HCT116 (cell line): ENCODE data around the gene TFCP2. TPM values are rescaled to one million over a fixed set of nuclear protein-coding genes. Genes with fewer than 3 reads are reported as not detected.

Experiments used
- ATAC-seq: fragments of 200-7000 bp; cut with Tn5 transposase; 2 replicates; pipeline ENCODE4 v1.9.1; 2020; ENCODE audit warnings: mild to moderate bottlenecking, moderate library complexity
- BruUV-seq: library from RNA; stranded (reverse); fragments of 400-500 nt; replicated peaks from 2 replicates; lab custom pipeline; 2021; lab: Mats Ljungman, UMichigan
- CTCF ChIA-PET: fragments of 300-600 bp; sonication (Branson Sonifier 250); formaldehyde crosslinking; loops from one replicate; lab custom pipeline; 2021; ENCODE audit warnings: antibody characterized with exemption; lab: Charles Lee
- POLR2A ChIA-PET: fragments of 300-600, 350-600 bp; sonication (Branson Sonifier 250); formaldehyde crosslinking; loops from one replicate; lab custom pipeline; 2021; ENCODE audit warnings: antibody characterized with exemption; lab: Charles Lee
- RAD21 ChIA-PET, 2 experiments: fragments of 300-600 bp; sonication (Branson Sonifier 250); formaldehyde crosslinking; loops; one replicate each; lab custom pipeline; 2023; ENCODE audit warnings: low total read pairs in 2 of 2; ENCODE audit not compliant: uncharacterized antibody in 2 of 2, unreplicated experiment in 2 of 2, low non-redundant PET in 1 of 2; lab: Charles Lee
- DNase-seq: peaks from one replicate; pipeline ENCODE4 v3.0.0-alpha.2; 2010; ENCODE audit warnings: low read depth, low spot score
- H2AFZ ChIP-seq: fragments of 200-600 bp; shearing (Covaris generic), sonication (generic); 2 replicates; pipeline ENCODE4 v1.6.1; 2017; ENCODE audit warnings: low read depth, mixed run types, mixed read lengths, antibody characterized with exemption, low read length; ENCODE audit not compliant: poor library complexity, severe bottlenecking
- H3K27ac ChIP-seq: 2 replicates; pipeline ENCODE4 v1.5.1; 2012; ENCODE audit warnings: low read depth, low read length
- H3K27me3 ChIP-seq: fragments of 200-600 bp; sonication (generic); 2 replicates; pipeline ENCODE4 v1.6.1; 2016; ENCODE audit warnings: mixed run types, low read length, mixed read lengths; ENCODE audit not compliant: insufficient read depth
- H3K36me3 ChIP-seq, 2 experiments: fragments of 200-500 bp in 1 of 2; fragments of 200-600 bp in 1 of 2; sonication (Bioruptor generic) in 1 of 2; sonication (generic) in 1 of 2; 2 replicates each; pipeline versions ENCODE4 v1.5.1 to v1.6.1; 2014 to 2016; ENCODE audit warnings: low read length in 2 of 2, inconsistent platforms in 1 of 2, mixed read lengths in 1 of 2, mixed run types in 1 of 2; ENCODE audit not compliant: insufficient read depth in 2 of 2, control insufficient read depth in 1 of 2
- H3K4me1 ChIP-seq, 2 experiments: fragments of 200-600 bp in 1 of 2; sonication (generic) in 1 of 2; 2 replicates each; pipeline versions ENCODE4 v1.5.1 to v1.6.1; 2012 to 2017; ENCODE audit warnings: low read length in 2 of 2, inconsistent platforms in 1 of 2, mild to moderate bottlenecking in 1 of 2, mixed read lengths in 1 of 2, mixed run types in 1 of 2, moderate library complexity in 1 of 2; ENCODE audit not compliant: insufficient read depth in 2 of 2, control insufficient read depth in 1 of 2
- H3K4me2 ChIP-seq: fragments of 200-600 bp; sonication (generic); 2 replicates; pipeline ENCODE4 v1.6.1; 2017; ENCODE audit warnings: mixed run types, low read length, mixed read lengths
- H3K4me3 ChIP-seq, 2 experiments: fragments of 200-600 bp in 1 of 2; sonication (generic) in 1 of 2; replicated peaks in 1 of 2; 2 replicates each; pipeline ENCODE4 v1.5.1; 2011 to 2016; ENCODE audit warnings: low read length in 2 of 2, control low read depth in 1 of 2, low read depth in 1 of 2, mild to moderate bottlenecking in 1 of 2, mixed read lengths in 1 of 2, mixed run types in 1 of 2
- H3K79me2 ChIP-seq: fragments of 200-600 bp; sonication (generic); 2 replicates; pipeline ENCODE4 v1.6.1; 2017; ENCODE audit warnings: mild to moderate bottlenecking, mixed run types, low read length, moderate library complexity, mixed read lengths; ENCODE audit not compliant: insufficient read depth
- H3K9ac ChIP-seq: fragments of 200-600 bp; sonication (generic); 2 replicates; pipeline ENCODE4 v1.6.1; 2016; ENCODE audit warnings: low read length, mixed read lengths
- H3K9me2 ChIP-seq: fragments of 200-600 bp; sonication (generic), shearing (Covaris generic); 2 replicates; pipeline ENCODE4 v1.6.1; 2017; ENCODE audit warnings: mixed run types, mild to moderate bottlenecking, moderate library complexity; ENCODE audit not compliant: insufficient read depth
- H3K9me3 ChIP-seq, 2 experiments: fragments of 200-500 bp in 1 of 2; fragments of 200-600 bp in 1 of 2; sonication (Bioruptor generic) in 1 of 2; sonication (generic) in 1 of 2; 2 replicates each; pipeline ENCODE4 v1.6.1; 2014 to 2017; ENCODE audit warnings: low read length in 2 of 2, mixed read lengths in 2 of 2, inconsistent platforms in 1 of 2, low read depth in 1 of 2, mild to moderate bottlenecking in 1 of 2, mixed run types in 1 of 2, moderate library complexity in 1 of 2; ENCODE audit not compliant: control insufficient read depth in 1 of 2, insufficient read depth in 1 of 2
- H4K20me1 ChIP-seq: fragments of 200-600 bp; sonication (generic), shearing (Covaris generic); 2 replicates; pipeline ENCODE4 v1.6.1; 2017; ENCODE audit warnings: mixed run types, mild to moderate bottlenecking, moderate library complexity; ENCODE audit not compliant: insufficient read depth
- CEBPB ChIP-seq: IDR thresholded peaks from 2 replicates; pipeline ENCODE4 v1.6.1; 2012; ENCODE audit warnings: low read depth
- EGR1 ChIP-seq: IDR thresholded peaks from 2 replicates; pipeline ENCODE4 v1.6.1; 2012; ENCODE audit warnings: low read depth
- EZH2phosphoT487 ChIP-seq: fragments of 200-600 bp; IDR thresholded peaks from 2 replicates; pipeline ENCODE4 v1.6.1; 2018; ENCODE audit warnings: antibody characterized with exemption, borderline replicate concordance
- FOSL1 ChIP-seq: IDR thresholded peaks from 2 replicates; pipeline ENCODE4 v1.6.1; 2012; ENCODE audit warnings: low read depth
- JUND ChIP-seq: IDR thresholded peaks from 2 replicates; pipeline ENCODE4 v1.6.1; 2012
- POLR2AphosphoS5 ChIP-seq: IDR thresholded peaks from 2 replicates; pipeline ENCODE4 v1.6.1; 2011; ENCODE audit warnings: mild to moderate bottlenecking, low read depth, low read length, moderate library complexity
- RAD21 ChIP-seq: IDR thresholded peaks from 2 replicates; pipeline ENCODE4 v1.6.1; 2012; ENCODE audit warnings: low read depth, mild to moderate bottlenecking
- SP1 ChIP-seq: IDR thresholded peaks from 2 replicates; pipeline ENCODE4 v1.6.1; 2012; ENCODE audit warnings: low read depth
- TCF7L2 ChIP-seq: IDR thresholded peaks from 2 replicates; pipeline ENCODE4 v1.7.0; 2011; ENCODE audit warnings: borderline replicate concordance, inconsistent platforms; ENCODE audit not compliant: insufficient read depth, insufficient read length; ENCODE audit errors: extremely low read depth
- YY1 ChIP-seq: IDR thresholded peaks from 2 replicates; pipeline ENCODE4 v1.6.1; 2011; ENCODE audit warnings: low read length, low read depth, moderate library complexity, mild to moderate bottlenecking; ENCODE audit not compliant: insufficient replicate concordance; ENCODE audit errors: extremely low read depth
- ZBTB33 ChIP-seq: IDR thresholded peaks from 2 replicates; pipeline ENCODE4 v1.6.1; 2011; ENCODE audit warnings: mild to moderate bottlenecking, low read length, moderate library complexity; ENCODE audit not compliant: insufficient replicate concordance; ENCODE audit errors: extremely low read depth
- ZFX ChIP-seq: fragments of 450-650 bp; IDR thresholded peaks from 2 replicates; pipeline ENCODE4 v1.6.1; 2017
- intact Hi-C: fragments of 100-400 bp; cut with micrococcal nuclease; formaldehyde crosslinking; loops from 2 replicates; pipeline ENCODE4 v1.10.0; 2022
- total RNA-seq: library from RNA; stranded (reverse); gene quantifications from one replicate; pipeline ENCODE4 v1.2.1, GENCODE V29; 2021; ENCODE audit not compliant: unreplicated experiment
- TF ChIP-seq, protein P1 (sequence below): IDR thresholded peaks from 2 replicates; pipeline ENCODE4 v1.6.1; 2012; ENCODE audit warnings: low read depth

TFCP2 gene
- total RNA-seq, 1 experiment from 2014 or later, result 31.6 TPM

GRCh38 chr12:51163795-51164194, 9.1 kb downstream of the TFCP2 start:
- H3K27me3 ChIP-seq, result no peaks in the 10 kb centered on the region
- ChIA-PET CTCF (no interaction called here), POLR2A (no interaction called here), RAD21 (no interaction called here)
- no peak overlapping the region for H3K4me3 ChIP-seq
- TF ChIP-seq TCF7L2 (no peak), ZFX (no peak), FOSL1 (no peak), YY1 (no peak), ZBTB33 (no peak), JUND (no peak), SP1 (no peak), EGR1 (no peak), CEBPB (no peak), EZH2phosphoT487 (no peak), RAD21 (no peak), POLR2AphosphoS5 (no peak)
- TF ChIP-seq, protein P1, sequence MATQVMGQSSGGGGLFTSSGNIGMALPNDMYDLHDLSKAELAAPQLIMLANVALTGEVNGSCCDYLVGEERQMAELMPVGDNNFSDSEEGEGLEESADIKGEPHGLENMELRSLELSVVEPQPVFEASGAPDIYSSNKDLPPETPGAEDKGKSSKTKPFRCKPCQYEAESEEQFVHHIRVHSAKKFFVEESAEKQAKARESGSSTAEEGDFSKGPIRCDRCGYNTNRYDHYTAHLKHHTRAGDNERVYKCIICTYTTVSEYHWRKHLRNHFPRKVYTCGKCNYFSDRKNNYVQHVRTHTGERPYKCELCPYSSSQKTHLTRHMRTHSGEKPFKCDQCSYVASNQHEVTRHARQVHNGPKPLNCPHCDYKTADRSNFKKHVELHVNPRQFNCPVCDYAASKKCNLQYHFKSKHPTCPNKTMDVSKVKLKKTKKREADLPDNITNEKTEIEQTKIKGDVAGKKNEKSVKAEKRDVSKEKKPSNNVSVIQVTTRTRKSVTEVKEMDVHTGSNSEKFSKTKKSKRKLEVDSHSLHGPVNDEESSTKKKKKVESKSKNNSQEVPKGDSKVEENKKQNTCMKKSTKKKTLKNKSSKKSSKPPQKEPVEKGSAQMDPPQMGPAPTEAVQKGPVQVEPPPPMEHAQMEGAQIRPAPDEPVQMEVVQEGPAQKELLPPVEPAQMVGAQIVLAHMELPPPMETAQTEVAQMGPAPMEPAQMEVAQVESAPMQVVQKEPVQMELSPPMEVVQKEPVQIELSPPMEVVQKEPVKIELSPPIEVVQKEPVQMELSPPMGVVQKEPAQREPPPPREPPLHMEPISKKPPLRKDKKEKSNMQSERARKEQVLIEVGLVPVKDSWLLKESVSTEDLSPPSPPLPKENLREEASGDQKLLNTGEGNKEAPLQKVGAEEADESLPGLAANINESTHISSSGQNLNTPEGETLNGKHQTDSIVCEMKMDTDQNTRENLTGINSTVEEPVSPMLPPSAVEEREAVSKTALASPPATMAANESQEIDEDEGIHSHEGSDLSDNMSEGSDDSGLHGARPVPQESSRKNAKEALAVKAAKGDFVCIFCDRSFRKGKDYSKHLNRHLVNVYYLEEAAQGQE, result no peak
- H4K20me1 ChIP-seq, result peaks cover 5% of the 10 kb centered on the region; the same call in 1 of the 2 replicates
- H3K4me2 ChIP-seq, result no peak overlapping the region
- no TSS peak for BruUV-seq
- no peak overlapping the region for H3K27ac ChIP-seq
- H3K79me2 ChIP-seq, result peaks cover 87% of the 10 kb centered on the region
- no peak overlapping the region for H2AFZ ChIP-seq
- no peak for DNase-seq
- H3K4me1 ChIP-seq, result no peaks in the 10 kb centered on the region
- H3K9ac ChIP-seq, result no peak overlapping the region
- H3K36me3 ChIP-seq, result no peaks in the 10 kb centered on the region
- no peaks in the 10 kb centered on the region for H3K9me2 ChIP-seq
- no peak for ATAC-seq
- H3K9me3 ChIP-seq, result no peaks in the 10 kb centered on the region
- intact Hi-C loops, result no loop called here
